HepG2 (cell line): ENCODE results near the gene CLCC1. TPM values are rescaled to one million over a fixed set of nuclear protein-coding genes. Genes with fewer than 3 reads are reported as not detected.
A peak's percentile ranks its signal among the peaks of the same experiment; 100 is the strongest.

Source experiments
- ERF ChIP-seq: IDR thresholded peaks from 2 replicates; pipeline ENCODE4 v1.6.1; 2018; ENCODE audit warnings: missing biosample characterization, missing genetic modification reagents
- ETS1 ChIP-seq: sonication (generic); formaldehyde crosslinking; IDR thresholded peaks from 2 replicates; pipeline ENCODE4 v1.4.0; 2020; ENCODE audit warnings: missing genetic modification reagents
- FIP1L1 ChIP-seq: fragments of 200-400 bp; formaldehyde crosslinking; IDR thresholded peaks from 2 replicates; pipeline ENCODE4 v1.6.1; 2018; ENCODE audit warnings: low read depth, mild to moderate bottlenecking, low read length, moderate library complexity, borderline replicate concordance; ENCODE audit not compliant: insufficient read depth
- FOXO1 ChIP-seq: sonication (generic); formaldehyde crosslinking; IDR thresholded peaks from 2 replicates; pipeline ENCODE4 v1.4.0; 2020; ENCODE audit warnings: missing genetic modification reagents
- HMGA1 ChIP-seq: sonication (generic); formaldehyde crosslinking; conservative IDR thresholded peaks from 2 replicates; pipeline ENCODE4 v1.4.0; 2020; ENCODE audit warnings: missing genetic modification reagents
- HOXA5 ChIP-seq: sonication (generic); formaldehyde crosslinking; IDR thresholded peaks from 2 replicates; pipeline ENCODE4 v1.4.0; 2020; ENCODE audit warnings: missing genetic modification reagents
- NFKBIZ ChIP-seq: IDR thresholded peaks from 2 replicates; pipeline ENCODE4 v1.6.1; 2018; ENCODE audit warnings: missing genetic modification reagents, missing compliant biosample characterization
- NFRKB ChIP-seq: fragments of 450-650 bp; IDR thresholded peaks from 2 replicates; pipeline ENCODE4 v1.6.1; 2017
- NR2F1 ChIP-seq, 2 experiments: fragments of 450-650 bp in 1 of 2; formaldehyde crosslinking in 1 of 2; IDR thresholded peaks; 2 replicates each; pipeline versions ENCODE4 v1.5.0 to v1.6.1; 2016 to 2020; ENCODE audit warnings: mild to moderate bottlenecking in 1 of 2, missing compliant biosample characterization in 1 of 2, missing genetic modification reagents in 1 of 2, moderate library complexity in 1 of 2
- SATB2 ChIP-seq: sonication (generic); formaldehyde crosslinking; IDR thresholded peaks from 2 replicates; pipeline ENCODE4 v1.5.0; 2020; ENCODE audit warnings: missing genetic modification reagents
- STAT6 ChIP-seq: sonication (generic); formaldehyde crosslinking; IDR thresholded peaks from 2 replicates; pipeline ENCODE4 v1.4.0; 2020; ENCODE audit warnings: missing genetic modification reagents, mild to moderate bottlenecking, borderline replicate concordance
- XBP1 ChIP-seq: sonication (generic); formaldehyde crosslinking; IDR thresholded peaks from 2 replicates; pipeline ENCODE4 v1.5.0; 2020; ENCODE audit warnings: missing genetic modification reagents
- YEATS4 ChIP-seq: sonication (generic); formaldehyde crosslinking; IDR thresholded peaks from 2 replicates; pipeline ENCODE4 v1.4.0; 2020; ENCODE audit warnings: missing genetic modification reagents, borderline replicate concordance
- ZNF580 ChIP-seq: IDR thresholded peaks from 2 replicates; pipeline ENCODE4 v1.6.1; 2016; ENCODE audit warnings: low read depth, borderline replicate concordance
- ZNF766 ChIP-seq: sonication (generic); formaldehyde crosslinking; IDR thresholded peaks from 2 replicates; pipeline ENCODE4 v1.5.0; 2020; ENCODE audit warnings: missing genetic modification reagents, borderline replicate concordance
- polyA plus RNA-seq, 8 experiments: library from polyadenylated mRNA; depleted of rRNA in 3 of 8; stranded (reverse) in 7 of 8; unstranded in 1 of 8; fragments of >200 nt; fragmentation: Illumina TruSeq in 4 of 8; extraction: Trizol in 4 of 8; gene quantifications; 2 replicates each; pipeline versions ENCODE4 v1.2.1 to v1.2.3, GENCODE V29; 2011 to 2016; ENCODE audit warnings: low read depth in 4 of 8, missing spikeins in 1 of 8, mixed read lengths in 1 of 8; ENCODE audit not compliant: insufficient read depth in 1 of 8
- total RNA-seq, 5 experiments: library from RNA; depleted of rRNA; stranded (reverse); fragments of >200 nt; fragmentation: Illumina TruSeq; extraction: Trizol; gene quantifications; 2 replicates each; pipeline ENCODE4 v1.2.3, GENCODE V29; 2016; ENCODE audit warnings: low read depth in 1 of 5
- TF ChIP-seq, protein P1 (sequence below): sonication (generic); formaldehyde crosslinking; IDR thresholded peaks from 2 replicates; pipeline ENCODE4 v1.5.0; 2020; ENCODE audit warnings: mild to moderate bottlenecking, missing genetic modification reagents, borderline replicate concordance

Gene CLCC1
- total and polyA plus RNA-seq, 2 of the 13 experiments (the other 11 are each of a cell fraction or from before 2014, with no cell fraction given) = 16.0 to 25.8 TPM

DNA sequence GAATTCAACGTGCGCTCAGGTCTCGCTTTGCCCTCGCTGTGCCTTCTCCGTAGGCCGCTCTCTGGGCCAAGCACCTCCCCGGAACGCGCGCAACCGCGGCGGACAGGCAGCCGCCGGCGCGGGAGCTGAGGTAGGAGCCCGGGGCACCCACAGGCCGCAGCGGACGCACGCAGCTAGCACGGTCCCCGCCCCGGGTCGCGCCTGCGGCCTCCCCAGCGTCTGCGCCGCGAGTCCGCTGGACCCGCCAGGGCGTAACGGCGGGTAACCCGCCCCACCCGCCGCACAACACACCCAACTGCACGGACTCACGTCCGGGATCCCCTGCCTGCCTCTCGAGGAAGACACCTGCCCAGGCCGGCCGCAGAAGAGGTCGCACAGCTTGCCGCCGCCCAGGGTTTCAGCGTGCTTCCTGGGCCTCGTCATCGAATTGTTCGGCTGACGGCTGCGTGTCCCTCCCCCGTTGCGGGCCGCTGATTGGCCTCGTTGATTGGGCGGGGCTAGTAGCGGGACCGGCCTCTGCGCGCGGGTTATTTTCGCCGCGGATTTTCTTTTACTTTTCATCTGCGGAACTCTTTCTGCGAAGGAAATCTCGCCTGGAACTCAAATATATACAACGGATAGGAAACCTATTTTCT, at the start of gene CLCC1 (continued):
- TF ChIP-seq NR2F1 (CRISPR knock-in tag; IDR thresholded peaks at IDR 0.05) = no peak
- TF ChIP-seq, protein P1, sequence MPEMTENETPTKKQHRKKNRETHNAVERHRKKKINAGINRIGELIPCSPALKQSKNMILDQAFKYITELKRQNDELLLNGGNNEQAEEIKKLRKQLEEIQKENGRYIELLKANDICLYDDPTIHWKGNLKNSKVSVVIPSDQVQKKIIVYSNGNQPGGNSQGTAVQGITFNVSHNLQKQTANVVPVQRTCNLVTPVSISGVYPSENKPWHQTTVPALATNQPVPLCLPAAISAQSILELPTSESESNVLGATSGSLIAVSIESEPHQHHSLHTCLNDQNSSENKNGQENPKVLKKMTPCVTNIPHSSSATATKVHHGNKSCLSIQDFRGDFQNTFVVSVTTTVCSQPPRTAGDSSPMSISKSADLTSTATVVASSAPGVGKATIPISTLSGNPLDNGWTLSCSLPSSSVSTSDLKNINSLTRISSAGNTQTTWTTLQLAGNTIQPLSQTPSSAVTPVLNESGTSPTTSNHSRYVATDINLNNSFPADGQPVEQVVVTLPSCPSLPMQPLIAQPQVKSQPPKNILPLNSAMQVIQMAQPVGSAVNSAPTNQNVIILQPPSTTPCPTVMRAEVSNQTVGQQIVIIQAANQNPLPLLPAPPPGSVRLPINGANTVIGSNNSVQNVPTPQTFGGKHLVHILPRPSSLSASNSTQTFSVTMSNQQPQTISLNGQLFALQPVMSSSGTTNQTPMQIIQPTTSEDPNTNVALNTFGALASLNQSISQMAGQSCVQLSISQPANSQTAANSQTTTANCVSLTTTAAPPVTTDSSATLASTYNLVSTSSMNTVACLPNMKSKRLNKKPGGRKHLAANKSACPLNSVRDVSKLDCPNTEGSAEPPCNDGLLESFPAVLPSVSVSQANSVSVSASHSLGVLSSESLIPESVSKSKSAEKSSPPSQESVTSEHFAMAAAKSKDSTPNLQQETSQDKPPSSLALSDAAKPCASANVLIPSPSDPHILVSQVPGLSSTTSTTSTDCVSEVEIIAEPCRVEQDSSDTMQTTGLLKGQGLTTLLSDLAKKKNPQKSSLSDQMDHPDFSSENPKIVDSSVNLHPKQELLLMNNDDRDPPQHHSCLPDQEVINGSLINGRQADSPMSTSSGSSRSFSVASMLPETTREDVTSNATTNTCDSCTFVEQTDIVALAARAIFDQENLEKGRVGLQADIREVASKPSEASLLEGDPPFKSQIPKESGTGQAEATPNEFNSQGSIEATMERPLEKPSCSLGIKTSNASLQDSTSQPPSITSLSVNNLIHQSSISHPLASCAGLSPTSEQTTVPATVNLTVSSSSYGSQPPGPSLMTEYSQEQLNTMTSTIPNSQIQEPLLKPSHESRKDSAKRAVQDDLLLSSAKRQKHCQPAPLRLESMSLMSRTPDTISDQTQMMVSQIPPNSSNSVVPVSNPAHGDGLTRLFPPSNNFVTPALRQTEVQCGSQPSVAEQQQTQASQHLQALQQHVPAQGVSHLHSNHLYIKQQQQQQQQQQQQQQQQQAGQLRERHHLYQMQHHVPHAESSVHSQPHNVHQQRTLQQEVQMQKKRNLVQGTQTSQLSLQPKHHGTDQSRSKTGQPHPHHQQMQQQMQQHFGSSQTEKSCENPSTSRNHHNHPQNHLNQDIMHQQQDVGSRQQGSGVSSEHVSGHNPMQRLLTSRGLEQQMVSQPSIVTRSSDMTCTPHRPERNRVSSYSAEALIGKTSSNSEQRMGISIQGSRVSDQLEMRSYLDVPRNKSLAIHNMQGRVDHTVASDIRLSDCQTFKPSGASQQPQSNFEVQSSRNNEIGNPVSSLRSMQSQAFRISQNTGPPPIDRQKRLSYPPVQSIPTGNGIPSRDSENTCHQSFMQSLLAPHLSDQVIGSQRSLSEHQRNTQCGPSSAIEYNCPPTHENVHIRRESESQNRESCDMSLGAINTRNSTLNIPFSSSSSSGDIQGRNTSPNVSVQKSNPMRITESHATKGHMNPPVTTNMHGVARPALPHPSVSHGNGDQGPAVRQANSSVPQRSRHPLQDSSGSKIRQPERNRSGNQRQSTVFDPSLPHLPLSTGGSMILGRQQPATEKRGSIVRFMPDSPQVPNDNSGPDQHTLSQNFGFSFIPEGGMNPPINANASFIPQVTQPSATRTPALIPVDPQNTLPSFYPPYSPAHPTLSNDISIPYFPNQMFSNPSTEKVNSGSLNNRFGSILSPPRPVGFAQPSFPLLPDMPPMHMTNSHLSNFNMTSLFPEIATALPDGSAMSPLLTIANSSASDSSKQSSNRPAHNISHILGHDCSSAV (CRISPR knock-in tag) = no peak
- 0 out of 2 replicates have a peak, but pooled peaks have one; percentile 43 for TF ChIP-seq NFKBIZ (CRISPR knock-in tag)
- peak; percentile 82 for TF ChIP-seq XBP1 (CRISPR knock-in tag)
- TF ChIP-seq ETS1 (CRISPR knock-in tag) = no peak
- no peak for TF ChIP-seq NFRKB
- peak; percentile 77; the same call in 1 of the 2 replicates for TF ChIP-seq YEATS4 (CRISPR knock-in tag)
- TF ChIP-seq ERF (CRISPR knock-in tag) = peak; percentile 83
- TF ChIP-seq STAT6 (CRISPR knock-in tag) = no peak
- no peak for TF ChIP-seq SATB2 (CRISPR knock-in tag)
- peak; percentile 66; the same call in 1 of the 2 replicates for TF ChIP-seq ZNF580
- peak; percentile 47; the same call in 1 of the 2 replicates for TF ChIP-seq FOXO1 (CRISPR knock-in tag)
- no peak for TF ChIP-seq FIP1L1
- no peak for TF ChIP-seq HMGA1 (CRISPR knock-in tag)
- no peak for TF ChIP-seq ZNF766 (CRISPR knock-in tag)
- peak; percentile 82; the same call in 1 of the 2 replicates for TF ChIP-seq HOXA5
